AG09319 (cell line): Measurements from ENCODE around the gene GZMM.

ENCODE experiments used
- DNase-seq: peaks from one replicate; pipeline ENCODE4 v3.0.0-alpha.2; 2010; ENCODE audit warnings: low read depth; ENCODE audit errors: extremely low read depth
- CTCF ChIP-seq: IDR thresholded peaks from 2 replicates; pipeline ENCODE4 v1.5.1; 2011; ENCODE audit warnings: low read depth, mild to moderate bottlenecking, inconsistent platforms, low read length, moderate library complexity

Gene GZMM

GRCh38 chr19:497491-497868 is 46.4 kb upstream of the GZMM start:
- no peak for DNase-seq
- no peak for TF ChIP-seq CTCF

- no peak for TF ChIP-seq CTCF
- no peak for DNase-seq
These were observed 45.9 kb upstream of the GZMM start for GRCh38 chr19:497869-498510.

- no peak for DNase-seq
- TF ChIP-seq CTCF = no peak
These were observed 45.4 kb upstream of the GZMM start for GRCh38 chr19:498511-498891.

GRCh38 chr19:498977-499623 is 44.8 kb upstream of the GZMM start:
- DNase-seq = no peak
- no peak for TF ChIP-seq CTCF

- no peak for DNase-seq
- TF ChIP-seq CTCF = no peak
These were observed 42.2 kb upstream of the GZMM start for GRCh38 chr19:501646-502045.

GRCh38 chr19:504616-505015 is 39.2 kb upstream of the GZMM start:
- DNase-seq = no peak
- TF ChIP-seq CTCF = no peak

- DNase-seq = peak; percentile 80
- TF ChIP-seq CTCF = peak; percentile 98
These were observed 37.2 kb upstream of the GZMM start for GRCh38 chr19:506404-507285.
